Measurements from ENCODE around the gene INTS2.

GRCh38 chr17:61832463-61832862 lies 95.3 kb downstream of the INTS2 start:
- no peak for TF ChIP-seq CTCF (IDR thresholded peaks at IDR 0.05)
- TF ChIP-seq POLR2A (IDR thresholded peaks at IDR 0.05), result no peak

All from adrenal gland (tissue), 5 donors.